WERI-Rb-1 (cell line): Measurements from ENCODE around the gene GALNT12.
A peak's percentile ranks its signal among the peaks of the same experiment; 100 is the strongest.

ENCODE experiments used
- DNase-seq: peaks from one replicate; pipeline ENCODE4 v3.0.0-alpha.2; 2020
- H3K27ac ChIP-seq: fragments of 250-450 bp; sonication (Bioruptor Pico); 2 replicates; pipeline ENCODE4 v1.5.1; 2020; ENCODE audit warnings: mild to moderate bottlenecking, moderate library complexity
- H3K27me3 ChIP-seq: fragments of 250-450 bp; sonication (Bioruptor Pico); 2 replicates; pipeline ENCODE4 v1.5.1; 2021; ENCODE audit warnings: mild to moderate bottlenecking, low read depth, moderate library complexity; ENCODE audit not compliant: insufficient read depth, severe bottlenecking
- H3K36me3 ChIP-seq: fragments of 250-450 bp; sonication (Bioruptor Pico); 2 replicates; pipeline ENCODE4 v1.5.1; 2020; ENCODE audit warnings: mild to moderate bottlenecking, moderate library complexity
- H3K4me3 ChIP-seq: 2 replicates; pipeline ENCODE4 v1.5.1; 2011; ENCODE audit warnings: low read depth, mild to moderate bottlenecking, control low read depth, low read length
- H3K9me3 ChIP-seq: fragments of 250-450 bp; sonication (Bioruptor Pico); 2 replicates; pipeline ENCODE4 v1.5.1; 2021; ENCODE audit warnings: mild to moderate bottlenecking, moderate library complexity; ENCODE audit not compliant: severe bottlenecking
- CTCF ChIP-seq: IDR thresholded peaks from 2 replicates; pipeline ENCODE4 v1.5.1; 2011; ENCODE audit warnings: low read depth, mild to moderate bottlenecking, control low read depth, inconsistent platforms, low read length

Gene GALNT12

GRCh38 chr9:98790134-98790841, 17.2 kb upstream of the GALNT12 start:
- no peak for TF ChIP-seq CTCF
- Histone ChIP-seq H3K27ac (no peak overlapping the region), H3K4me3 (no peak overlapping the region), H3K9me3 (no peaks in the 10 kb centered on the region), H3K27me3 (no peaks in the 10 kb centered on the region), H3K36me3 (peaks cover 36% of the 10 kb centered on the region)
- DNase-seq = no peak

- Histone ChIP-seq H3K27me3 (no peaks in the 10 kb centered on the region), H3K27ac (no peak overlapping the region), H3K36me3 (peaks cover 36% of the 10 kb centered on the region), H3K4me3 (no peak overlapping the region), H3K9me3 (no peaks in the 10 kb centered on the region)
- peak; percentile 73 for DNase-seq
- TF ChIP-seq CTCF = peak; percentile 98
Observed at GRCh38 chr9:98790842-98791607, 16.4 kb upstream of the GALNT12 start.

GRCh38 chr9:98791608-98792490, 15.6 kb upstream of the GALNT12 start:
- Histone ChIP-seq H3K9me3 (no peaks in the 10 kb centered on the region), H3K27ac (no peak overlapping the region), H3K4me3 (no peak overlapping the region), H3K36me3 (peaks cover 34% of the 10 kb centered on the region), H3K27me3 (no peaks in the 10 kb centered on the region)
- DNase-seq = no peak
- TF ChIP-seq CTCF = no peak

- DNase-seq = no peak
- Histone ChIP-seq H3K4me3 (no peak overlapping the region), H3K27me3 (no peaks in the 10 kb centered on the region), H3K9me3 (peaks cover 5% of the 10 kb centered on the region), H3K36me3 (peaks cover 29% of the 10 kb centered on the region), H3K27ac (no peak overlapping the region)
- no peak for TF ChIP-seq CTCF
Observed at GRCh38 chr9:98793031-98793430, 14.4 kb upstream of the GALNT12 start.

GRCh38 chr9:98794802-98795201, 12.7 kb upstream of the GALNT12 start:
- H3K27me3 ChIP-seq = no peaks in the 10 kb centered on the region
- DNase-seq = no peak
- peaks cover 9% of the 10 kb centered on the region for H3K9me3 ChIP-seq
- peaks cover 13% of the 10 kb centered on the region for H3K36me3 ChIP-seq
- H3K27ac ChIP-seq = no peak overlapping the region
- H3K4me3 ChIP-seq = no peak overlapping the region
- no peak for TF ChIP-seq CTCF
